GM23338 (cell line): ENCODE results near the gene MRPL1. TPM values are rescaled to one million over a fixed set of nuclear protein-coding genes. Genes with fewer than 3 reads are reported as not detected.

ENCODE experiments used
- ATAC-seq: fragments of 200-7000 bp; cut with Tn5 transposase; 3 replicates; pipeline ENCODE4 v1.9.1; 2020
- DNase-seq: peaks from one replicate; pipeline ENCODE4 v3.0.0-alpha.2; 2015; ENCODE audit warnings: low spot score
- H2AFZ ChIP-seq: fragments of 200-600 bp; sonication (generic); 2 replicates; pipeline ENCODE4 v1.8.0; 2016; ENCODE audit warnings: antibody characterized with exemption, mild to moderate bottlenecking, moderate library complexity
- H3F3A ChIP-seq: fragments of 200-600 bp; sonication (generic); replicated peaks from 2 replicates; pipeline ENCODE4 v1.8.0; 2017; ENCODE audit warnings: antibody characterized with exemption, mixed run types, low read depth
- H3K27ac ChIP-seq: fragments of 200-600 bp; sonication (generic); 2 replicates; pipeline ENCODE4 v1.6.1; 2016; ENCODE audit warnings: low read depth
- H3K27me3 ChIP-seq: fragments of 200-600 bp; sonication (generic); 2 replicates; pipeline ENCODE4 v1.8.0; 2016; ENCODE audit warnings: mild to moderate bottlenecking, mixed run types, moderate library complexity; ENCODE audit not compliant: insufficient read depth
- H3K36me3 ChIP-seq: fragments of 200-600 bp; sonication (generic); 2 replicates; pipeline ENCODE4 v1.8.0; 2016; ENCODE audit warnings: mild to moderate bottlenecking; ENCODE audit not compliant: insufficient read depth
- H3K4me1 ChIP-seq: fragments of 200-600 bp; sonication (generic); 2 replicates; pipeline ENCODE4 v1.8.0; 2016; ENCODE audit warnings: mild to moderate bottlenecking, moderate library complexity; ENCODE audit not compliant: insufficient read depth
- H3K4me2 ChIP-seq: fragments of 200-600 bp; sonication (generic); 2 replicates; pipeline ENCODE4 v1.7.1; 2017; ENCODE audit warnings: mixed run types
- H3K4me3 ChIP-seq: fragments of 200-600 bp; sonication (generic); 2 replicates; pipeline ENCODE4 v1.6.1; 2016; ENCODE audit warnings: mixed run types
- H3K79me2 ChIP-seq: fragments of 200-600 bp; sonication (generic); replicated peaks from 2 replicates; pipeline ENCODE4 v1.8.0; 2017; ENCODE audit warnings: mild to moderate bottlenecking; ENCODE audit not compliant: insufficient read depth
- H3K9me2 ChIP-seq: fragments of 200-600 bp; sonication (generic); 2 replicates; pipeline ENCODE4 v1.8.0; 2017; ENCODE audit not compliant: insufficient read depth
- H4K20me1 ChIP-seq: fragments of 200-600 bp; sonication (generic); replicated peaks from 2 replicates; pipeline ENCODE4 v1.8.0; 2017; ENCODE audit warnings: mild to moderate bottlenecking; ENCODE audit not compliant: insufficient read depth
- H3K27ac Mint-ChIP-seq: 2 replicates; pipeline ENCODE4 v1.8.0; 2020; ENCODE audit warnings: inconsistent platforms, mild to moderate bottlenecking, moderate library complexity, mixed read lengths
- H3K27me3 Mint-ChIP-seq: 3 replicates; pipeline ENCODE4 v1.8.0; 2022; ENCODE audit warnings: low read depth, mild to moderate bottlenecking, moderate library complexity, mixed read lengths, inconsistent platforms; ENCODE audit not compliant: insufficient read depth, poor library complexity
- H3K36me3 Mint-ChIP-seq: 3 replicates; pipeline ENCODE4 v1.8.0; 2021; ENCODE audit warnings: low read depth, mild to moderate bottlenecking, inconsistent platforms, moderate library complexity, mixed read lengths
- H3K4me1 Mint-ChIP-seq: 3 replicates; pipeline ENCODE4 v1.8.0; 2020; ENCODE audit warnings: mild to moderate bottlenecking, inconsistent platforms, mixed read lengths
- H3K4me3 Mint-ChIP-seq: 3 replicates; pipeline ENCODE4 v1.8.0; 2021; ENCODE audit warnings: moderate library complexity, mild to moderate bottlenecking, inconsistent platforms, mixed read lengths
- H3K9me3 Mint-ChIP-seq: 3 replicates; pipeline ENCODE4 v1.8.0; 2020; ENCODE audit warnings: moderate library complexity, mild to moderate bottlenecking, inconsistent platforms, mixed read lengths
- CREB1 ChIP-seq: fragments of 250-450 bp; sonication (Bioruptor Pico); IDR thresholded peaks from 2 replicates; pipeline ENCODE4 v1.5.0; 2020; ENCODE audit warnings: low read depth, mild to moderate bottlenecking, moderate library complexity
- EZH2 ChIP-seq: fragments of 200-600 bp; sonication (generic); IDR thresholded peaks from one replicate; pipeline ENCODE4 v1.8.0; 2017; ENCODE audit warnings: antibody characterized with exemption, mild to moderate bottlenecking, low read depth; ENCODE audit not compliant: unreplicated experiment
- EZH2phosphoT487 ChIP-seq: fragments of 200-600 bp; sonication (generic); IDR thresholded peaks from one replicate; pipeline ENCODE4 v1.8.1; 2018; ENCODE audit warnings: antibody characterized with exemption; ENCODE audit not compliant: unreplicated experiment
- JUNB ChIP-seq: IDR thresholded peaks from one replicate; pipeline ENCODE4 v1.6.1; 2016; ENCODE audit warnings: antibody characterized with exemption; ENCODE audit not compliant: unreplicated experiment
- ZNF331 ChIP-seq: fragments of 250-450 bp; sonication (Bioruptor Pico); IDR thresholded peaks from 2 replicates; pipeline ENCODE4 v1.5.0; 2020; ENCODE audit warnings: low read depth, mild to moderate bottlenecking, moderate library complexity
- polyA plus RNA-seq: library from polyadenylated mRNA; unstranded; fragments of >200 nt; fragmentation: Nextera tagmentation; extraction: Ambion mirVana; gene quantifications from 2 replicates; pipeline ENCODE4 v1.2.1, GENCODE V29; 2016
- total RNA-seq: library from RNA; depleted of rRNA; stranded (reverse); fragments of >200 nt; shearing (Covaris generic); gene quantifications from 2 replicates; pipeline ENCODE4 v1.2.3, GENCODE V29; 2014
- TF ChIP-seq, protein P1 (sequence below), 2 experiments: fragments of 200-600 bp in 1 of 2; sonication (generic) in 1 of 2; conservative IDR thresholded peaks; 2 replicates each; pipeline versions ENCODE4 v1.5.1 to v1.6.1; 2016 to 2017; ENCODE audit warnings: antibody characterized with exemption in 2 of 2, low read depth in 2 of 2, mild to moderate bottlenecking in 2 of 2, moderate library complexity in 1 of 2

Gene MRPL1
- total and polyA plus RNA-seq, 2 experiments from 2014 or later: 29.2 to 46.5 TPM

DNA sequence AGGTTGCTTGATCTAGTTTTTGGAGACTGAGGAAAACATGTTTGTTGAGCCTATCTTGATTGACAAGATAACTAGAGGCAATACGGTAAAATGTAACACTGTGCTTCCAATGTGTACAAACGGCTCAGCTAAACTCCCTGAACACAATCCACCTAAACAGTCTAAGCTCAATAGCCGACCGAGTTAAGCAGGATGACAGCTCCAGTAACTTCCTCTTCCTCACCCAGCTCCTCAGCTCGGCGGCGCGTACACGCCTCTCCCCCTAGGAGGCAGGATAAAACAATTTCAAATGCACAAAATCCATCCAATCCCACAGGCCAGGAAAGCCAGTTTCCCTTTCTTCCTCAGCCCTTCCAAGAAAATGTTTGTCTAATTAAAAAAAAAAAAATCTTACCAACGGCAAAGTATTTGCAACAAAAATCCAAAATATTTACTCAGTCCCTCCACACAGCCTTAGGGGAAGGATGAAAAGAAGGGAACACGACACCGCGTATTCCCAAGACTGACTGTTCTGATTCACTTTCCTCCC, 44.5 kb upstream of the MRPL1 start:
- Mint-ChIP-seq H3K36me3 (no peaks in the 10 kb centered on the region; the same call in 2 of the 3 replicates), H3K4me3 (peak overlapping the region; percentile 78), H3K4me1 (peaks cover 12% of the 10 kb centered on the region), H3K9me3 (no peaks in the 10 kb centered on the region), H3K27ac (no peak overlapping the region), H3K27me3 (peaks cover 12% of the 10 kb centered on the region)
- H3K27ac ChIP-seq: no peak overlapping the region
- peaks cover 18% of the 10 kb centered on the region for H4K20me1 ChIP-seq
- H3K4me1 ChIP-seq: peaks cover 12% of the 10 kb centered on the region
- H3K27me3 ChIP-seq: no peaks in the 10 kb centered on the region
- peak overlapping the region; percentile 90 for H3K4me2 ChIP-seq
- peak overlapping the region; percentile 95 for H3K4me3 ChIP-seq
- H3K79me2 ChIP-seq: peaks cover 26% of the 10 kb centered on the region; the same call in 1 of the 2 replicates
- TF ChIP-seq, protein P1, sequence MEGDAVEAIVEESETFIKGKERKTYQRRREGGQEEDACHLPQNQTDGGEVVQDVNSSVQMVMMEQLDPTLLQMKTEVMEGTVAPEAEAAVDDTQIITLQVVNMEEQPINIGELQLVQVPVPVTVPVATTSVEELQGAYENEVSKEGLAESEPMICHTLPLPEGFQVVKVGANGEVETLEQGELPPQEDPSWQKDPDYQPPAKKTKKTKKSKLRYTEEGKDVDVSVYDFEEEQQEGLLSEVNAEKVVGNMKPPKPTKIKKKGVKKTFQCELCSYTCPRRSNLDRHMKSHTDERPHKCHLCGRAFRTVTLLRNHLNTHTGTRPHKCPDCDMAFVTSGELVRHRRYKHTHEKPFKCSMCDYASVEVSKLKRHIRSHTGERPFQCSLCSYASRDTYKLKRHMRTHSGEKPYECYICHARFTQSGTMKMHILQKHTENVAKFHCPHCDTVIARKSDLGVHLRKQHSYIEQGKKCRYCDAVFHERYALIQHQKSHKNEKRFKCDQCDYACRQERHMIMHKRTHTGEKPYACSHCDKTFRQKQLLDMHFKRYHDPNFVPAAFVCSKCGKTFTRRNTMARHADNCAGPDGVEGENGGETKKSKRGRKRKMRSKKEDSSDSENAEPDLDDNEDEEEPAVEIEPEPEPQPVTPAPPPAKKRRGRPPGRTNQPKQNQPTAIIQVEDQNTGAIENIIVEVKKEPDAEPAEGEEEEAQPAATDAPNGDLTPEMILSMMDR (conservative IDR thresholded peaks at IDR 0.05; ENCODE audit: low read depth in 2 of 2): peak; percentile 55 to 66
- TF ChIP-seq ZNF331: no peak
- ATAC-seq: peak; percentile 57
- H3F3A ChIP-seq: 0 out of 2 replicates have a peak, but pooled peaks cover 6% of the 10 kb centered on the region
- peak overlapping the region; percentile 68; the same call in 1 of the 2 replicates for H2AFZ ChIP-seq
- DNase-seq: peak; percentile 74
- no peaks in the 10 kb centered on the region for H3K36me3 ChIP-seq
- no peaks in the 10 kb centered on the region for H3K9me2 ChIP-seq

DNA sequence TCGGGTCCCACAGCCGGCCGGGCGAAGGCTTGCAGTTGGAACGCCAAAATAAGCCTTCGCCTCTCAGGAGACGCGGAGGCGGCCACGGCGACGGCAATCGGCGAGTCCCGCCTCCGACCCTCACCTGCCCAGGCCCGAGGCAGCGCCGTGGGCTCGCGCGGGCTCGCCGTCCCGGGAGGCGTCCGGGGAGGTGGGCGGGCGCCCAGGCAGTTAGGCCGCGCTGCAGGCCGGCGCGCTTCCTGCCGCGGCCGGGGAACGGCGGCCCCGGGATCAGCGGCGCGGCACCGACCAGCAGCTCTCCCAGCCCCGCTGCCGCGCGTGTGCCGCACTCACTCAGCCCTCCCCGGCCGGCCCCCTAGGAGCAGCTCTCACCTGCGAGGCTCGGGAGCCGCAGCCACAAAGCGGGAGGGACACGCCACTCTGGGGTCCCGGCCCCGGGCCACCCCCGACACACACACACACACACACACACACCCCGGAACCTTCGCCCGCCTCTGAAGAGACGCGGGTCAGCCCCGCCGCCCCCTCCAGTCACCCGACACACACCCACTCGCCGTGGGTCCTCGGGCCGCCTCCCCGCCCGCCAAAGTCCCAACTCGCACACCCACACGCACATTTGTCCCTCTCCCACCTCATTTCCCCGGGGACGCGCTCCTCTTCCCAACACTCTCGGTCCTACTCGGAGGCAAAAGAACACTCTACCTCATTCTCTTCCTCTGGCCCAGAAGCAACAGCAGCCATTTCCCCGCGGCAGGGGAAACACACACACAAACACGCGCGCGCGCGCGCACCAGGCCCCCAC, 43.8 kb upstream of the MRPL1 start, which contains the start of gene CNOT6L:
TSS of gene CNOT6L (minus strand) at position 767 of the 802 bp plus-strand sequence. CDS start at position 707, 60 bp downstream.
- H3K9me3 Mint-ChIP-seq: no peaks in the 10 kb centered on the region
- Histone ChIP-seq H3K27ac (peak within 1 kb of the TSS; percentile 72; the same call in 1 of the 2 replicates), H3K36me3 (no peaks in the 10 kb centered on the region), H3K27me3 (no peaks in the 10 kb centered on the region), H3K79me2 (peaks cover 26% of the 10 kb centered on the region; the same call in 1 of the 2 replicates), H2AFZ (peak within 1 kb of the TSS; percentile 97), H4K20me1 (peaks cover 18% of the 10 kb centered on the region), H3K4me1 (peaks cover 12% of the 10 kb centered on the region), H3K4me3 (peak within 1 kb of the TSS; percentile 95), H3K9me2 (no peaks in the 10 kb centered on the region), H3F3A (0 out of 2 replicates have a peak, but pooled peaks cover 6% of the 10 kb centered on the region), H3K4me2 (peak within 1 kb of the TSS; percentile 90)
- ATAC-seq: peak; percentile 57
- peaks cover 12% of the 10 kb centered on the region for H3K27me3 Mint-ChIP-seq
- H3K36me3 Mint-ChIP-seq: no peaks in the 10 kb centered on the region; the same call in 2 of the 3 replicates
- TF ChIP-seq CREB1 (CRISPR knock-in tag) (no peak), JUNB (no peak), ZNF331 (no peak), EZH2 (peak; percentile 50), EZH2phosphoT487 (no peak)
- peak within 1 kb of the TSS; percentile 96 for H3K4me3 Mint-ChIP-seq
- peak within 1 kb of the TSS; percentile 3; the same call in 1 of the 2 replicates for H3K27ac Mint-ChIP-seq
- H3K4me1 Mint-ChIP-seq: peaks cover 12% of the 10 kb centered on the region
- peak; percentile 75 for DNase-seq
